Neuron (in vitro differentiated cells): ENCODE results near the gene LDAF1.
"Not testable (repeated sequence)": the region's sequence is repeated elsewhere in the genome, so short reads cannot be mapped to it uniquely, and the experiment has no call there.

Experiments used
- H2AFZ ChIP-seq: one replicate; pipeline ENCODE4 v1.6.1; 2013; ENCODE audit warnings: low read depth, mild to moderate bottlenecking, inconsistent platforms, low read length, moderate library complexity
- H3K27me3 ChIP-seq: one replicate; pipeline ENCODE4 v1.6.1; 2013; ENCODE audit warnings: low read length; ENCODE audit not compliant: insufficient read depth
- H3K36me3 ChIP-seq: one replicate; pipeline ENCODE4 v1.6.1; 2013; ENCODE audit warnings: low read length; ENCODE audit not compliant: insufficient read depth
- H3K4me1 ChIP-seq: one replicate; pipeline ENCODE4 v1.6.1; 2013; ENCODE audit warnings: low read length; ENCODE audit not compliant: insufficient read depth
- H3K4me3 ChIP-seq: 2 replicates; pipeline ENCODE4 v1.5.1; 2013; ENCODE audit warnings: mild to moderate bottlenecking, low read length, moderate library complexity
- H3K9me3 ChIP-seq: one replicate; pipeline ENCODE4 v1.6.1; 2013; ENCODE audit warnings: low read length

Gene LDAF1

GRCh38 chr16:21167360-21167759 is 8.9 kb downstream of the LDAF1 start:
- peaks cover 46% of the 10 kb centered on the region for H3K36me3 ChIP-seq
- H3K4me3 ChIP-seq: no peak overlapping the region
- H3K27me3 ChIP-seq: no peaks in the 10 kb centered on the region
- no peak overlapping the region for H2AFZ ChIP-seq
- H3K4me1 ChIP-seq: no peaks in the 10 kb centered on the region
- no peaks in the 10 kb centered on the region for H3K9me3 ChIP-seq

GRCh38 chr16:21167929-21168602 is 9.6 kb downstream of the LDAF1 start:
- peaks cover 40% of the 10 kb centered on the region for H3K36me3 ChIP-seq
- H3K27me3 ChIP-seq: no peaks in the 10 kb centered on the region
- no peak overlapping the region for H3K4me3 ChIP-seq
- no peak overlapping the region for H2AFZ ChIP-seq
- no peaks in the 10 kb centered on the region for H3K4me1 ChIP-seq
- H3K9me3 ChIP-seq: no peaks in the 10 kb centered on the region

GRCh38 chr16:21169249-21169981 is 10.9 kb downstream of the LDAF1 start:
- Histone ChIP-seq H3K4me1 (no peaks in the 10 kb centered on the region), H3K4me3 (no peak overlapping the region), H3K36me3 (peaks cover 40% of the 10 kb centered on the region), H3K9me3 (no peaks in the 10 kb centered on the region), H2AFZ (no peak overlapping the region), H3K27me3 (no peaks in the 10 kb centered on the region)

GRCh38 chr16:21170116-21170515 is 11.6 kb downstream of the LDAF1 start:
- H3K36me3 ChIP-seq: peaks cover 40% of the 10 kb centered on the region
- H3K4me1 ChIP-seq, H3K9me3 ChIP-seq, H2AFZ ChIP-seq, H3K4me3 ChIP-seq, H3K27me3 ChIP-seq: not testable (repeated sequence)

GRCh38 chr16:21172650-21173049 is 14.2 kb downstream of the LDAF1 start:
- Histone ChIP-seq H2AFZ (no peak overlapping the region), H3K4me1 (no peaks in the 10 kb centered on the region), H3K36me3 (peaks cover 31% of the 10 kb centered on the region), H3K9me3 (no peaks in the 10 kb centered on the region), H3K27me3 (no peaks in the 10 kb centered on the region), H3K4me3 (no peak overlapping the region)

GRCh38 chr16:21175397-21175796 is 16.9 kb downstream of the LDAF1 start:
- H3K9me3 ChIP-seq: peaks cover 2% of the 10 kb centered on the region
- no peak overlapping the region for H3K4me3 ChIP-seq
- no peak overlapping the region for H2AFZ ChIP-seq
- H3K36me3 ChIP-seq: peaks cover 28% of the 10 kb centered on the region
- H3K4me1 ChIP-seq: no peaks in the 10 kb centered on the region
- no peaks in the 10 kb centered on the region for H3K27me3 ChIP-seq

GRCh38 chr16:21179126-21179982 is 20.9 kb downstream of the LDAF1 start:
- Histone ChIP-seq H3K4me1 (no peaks in the 10 kb centered on the region), H3K27me3 (no peaks in the 10 kb centered on the region), H3K9me3 (peaks cover 12% of the 10 kb centered on the region), H3K36me3 (peaks cover 16% of the 10 kb centered on the region), H3K4me3 (no peak overlapping the region), H2AFZ (no peak overlapping the region)

- H3K4me3 ChIP-seq: no peak overlapping the region
- no peaks in the 10 kb centered on the region for H3K4me1 ChIP-seq
- no peaks in the 10 kb centered on the region for H3K27me3 ChIP-seq
- peaks cover 12% of the 10 kb centered on the region for H3K9me3 ChIP-seq
- H3K36me3 ChIP-seq: peaks cover 10% of the 10 kb centered on the region
- H2AFZ ChIP-seq: no peak overlapping the region
These were observed 21.5 kb downstream of the LDAF1 start for GRCh38 chr16:21179983-21180365.

- Histone ChIP-seq H3K27me3 (no peaks in the 10 kb centered on the region), H3K9me3 (peaks cover 10% of the 10 kb centered on the region), H3K36me3 (peaks cover 10% of the 10 kb centered on the region), H3K4me1 (no peaks in the 10 kb centered on the region), H3K4me3 (no peak overlapping the region), H2AFZ (no peak overlapping the region)
These were observed 25.5 kb downstream of the LDAF1 start for GRCh38 chr16:21183995-21184394.

GRCh38 chr16:21184834-21185233 is 26.4 kb downstream of the LDAF1 start:
- H3K9me3 ChIP-seq: peaks cover 10% of the 10 kb centered on the region
- no peaks in the 10 kb centered on the region for H3K27me3 ChIP-seq
- no peaks in the 10 kb centered on the region for H3K4me1 ChIP-seq
- no peak overlapping the region for H2AFZ ChIP-seq
- H3K36me3 ChIP-seq: peaks cover 5% of the 10 kb centered on the region
- no peak overlapping the region for H3K4me3 ChIP-seq

GRCh38 chr16:21185659-21186325 is 27.3 kb downstream of the LDAF1 start:
- Histone ChIP-seq H3K4me3 (no peak overlapping the region), H3K36me3 (peaks cover 5% of the 10 kb centered on the region), H3K4me1 (no peaks in the 10 kb centered on the region), H3K27me3 (no peaks in the 10 kb centered on the region), H3K9me3 (peaks cover 9% of the 10 kb centered on the region), H2AFZ (no peak overlapping the region)

GRCh38 chr16:21186326-21186691 is 27.8 kb downstream of the LDAF1 start:
- peaks cover 6% of the 10 kb centered on the region for H3K9me3 ChIP-seq

GRCh38 chr16:21189311-21189710 is 30.8 kb downstream of the LDAF1 start:
- no peaks in the 10 kb centered on the region for H3K27me3 ChIP-seq
- no peaks in the 10 kb centered on the region for H3K36me3 ChIP-seq
- no peak overlapping the region for H3K4me3 ChIP-seq
- H2AFZ ChIP-seq: no peak overlapping the region
- H3K4me1 ChIP-seq: no peaks in the 10 kb centered on the region
- H3K9me3 ChIP-seq: no peaks in the 10 kb centered on the region

More at GRCh38 chr16:21186326-21186691, 27.8 kb downstream of the LDAF1 start:
- no peaks in the 10 kb centered on the region for H3K27me3 ChIP-seq
- H2AFZ ChIP-seq: no peak overlapping the region
- H3K4me3 ChIP-seq: no peak overlapping the region
- no peaks in the 10 kb centered on the region for H3K4me1 ChIP-seq
- H3K36me3 ChIP-seq: peaks cover 3% of the 10 kb centered on the region
